PC-9 (cell line): ENCODE measurements around the gene SIK3. TPM values are rescaled to one million over a fixed set of nuclear protein-coding genes. Genes with fewer than 3 reads are reported as not detected.

ENCODE experiments used
- BruUV-seq: library from RNA; stranded (reverse); fragments of 400-500 nt; replicated peaks from 2 replicates; lab custom pipeline; 2021; lab: Mats Ljungman, UMichigan
- CTCF ChIA-PET: fragments of 300-600 bp; sonication (Branson Sonifier 250); formaldehyde crosslinking; loops from one replicate; lab custom pipeline; 2022; ENCODE audit warnings: antibody characterized with exemption; lab: Charles Lee
- POLR2A ChIA-PET: fragments of 300-600 bp; sonication (Branson Sonifier 250); formaldehyde crosslinking; loops from one replicate; lab custom pipeline; 2022; ENCODE audit warnings: antibody characterized with exemption; ENCODE audit not compliant: unreplicated experiment; lab: Charles Lee
- DNase-seq, 2 experiments: peaks; one replicate each; pipeline versions ENCODE4 v3.0.0 to v3.0.0-alpha.2; 2015 to 2022; ENCODE audit warnings: mixed read lengths in 1 of 2
- H2AFZ ChIP-seq: fragments of 200-600 bp; sonication (generic); 2 replicates; pipeline ENCODE4 v1.8.1; 2017; ENCODE audit warnings: antibody characterized with exemption
- H3F3A ChIP-seq: fragments of 200-600 bp; sonication (generic); 2 replicates; pipeline ENCODE4 v1.8.1; 2017; ENCODE audit warnings: antibody characterized with exemption, mild to moderate bottlenecking, low read depth; ENCODE audit not compliant: insufficient read depth
- H3K27ac ChIP-seq: fragments of 200-600 bp; sonication (generic); 2 replicates; pipeline ENCODE4 v1.6.1; 2016; ENCODE audit warnings: mixed run types
- H3K27me3 ChIP-seq: fragments of 200-600 bp; sonication (generic); 2 replicates; pipeline ENCODE4 v1.6.1; 2016; ENCODE audit warnings: low read depth, mixed run types; ENCODE audit not compliant: insufficient read depth
- H3K36me3 ChIP-seq: fragments of 200-600 bp; sonication (generic); 2 replicates; pipeline ENCODE4 v1.6.1; 2016; ENCODE audit warnings: low read depth, mixed run types
- H3K4me1 ChIP-seq: fragments of 200-600 bp; sonication (generic); replicated peaks from 2 replicates; pipeline ENCODE4 v1.6.1; 2016; ENCODE audit warnings: mixed run types; ENCODE audit not compliant: insufficient read depth
- H3K4me2 ChIP-seq: fragments of 200-600 bp; sonication (generic); 2 replicates; pipeline ENCODE4 v1.6.1; 2017; ENCODE audit warnings: mixed run types
- H3K4me3 ChIP-seq: fragments of 200-600 bp; sonication (generic); 2 replicates; pipeline ENCODE4 v1.6.1; 2016; ENCODE audit warnings: mixed run types
- H3K79me2 ChIP-seq: fragments of 200-600 bp; sonication (generic); 2 replicates; pipeline ENCODE4 v1.6.1; 2017; ENCODE audit warnings: low read depth, mixed run types
- H3K9me2 ChIP-seq: fragments of 200-600 bp; sonication (generic); 2 replicates; pipeline ENCODE4 v1.8.1; 2017; ENCODE audit warnings: mild to moderate bottlenecking; ENCODE audit not compliant: insufficient read depth
- H3K9me3 ChIP-seq: fragments of 200-600 bp; sonication (generic); 2 replicates; pipeline ENCODE4 v1.8.1; 2016; ENCODE audit warnings: low read depth; ENCODE audit not compliant: insufficient read depth
- H4K20me1 ChIP-seq: fragments of 200-600 bp; sonication (generic); 2 replicates; pipeline ENCODE4 v1.8.1; 2017; ENCODE audit not compliant: insufficient read depth
- EZH2 ChIP-seq: fragments of 200-600 bp; sonication (generic); IDR thresholded peaks from 2 replicates; pipeline ENCODE4 v1.8.0; 2017; ENCODE audit warnings: antibody characterized with exemption, low read depth
- intact Hi-C: fragments of 100-400 bp; cut with micrococcal nuclease; formaldehyde crosslinking; loops from one replicate; pipeline ENCODE4 v1.10.0; 2022; ENCODE audit not compliant: unreplicated experiment
- total RNA-seq: library from RNA; stranded (reverse); gene quantifications from 2 replicates; pipeline ENCODE4 v1.2.3, GENCODE V29; 2021
- TF ChIP-seq, protein P1 (sequence below): fragments of 200-600 bp; sonication (generic); conservative IDR thresholded peaks from 2 replicates; pipeline ENCODE4 v1.6.1; 2017; ENCODE audit warnings: mixed run types, antibody characterized with exemption, mild to moderate bottlenecking, moderate library complexity

The SIK3 gene
- total RNA-seq, 1 experiment from 2014 or later: 30.2 TPM

DNA sequence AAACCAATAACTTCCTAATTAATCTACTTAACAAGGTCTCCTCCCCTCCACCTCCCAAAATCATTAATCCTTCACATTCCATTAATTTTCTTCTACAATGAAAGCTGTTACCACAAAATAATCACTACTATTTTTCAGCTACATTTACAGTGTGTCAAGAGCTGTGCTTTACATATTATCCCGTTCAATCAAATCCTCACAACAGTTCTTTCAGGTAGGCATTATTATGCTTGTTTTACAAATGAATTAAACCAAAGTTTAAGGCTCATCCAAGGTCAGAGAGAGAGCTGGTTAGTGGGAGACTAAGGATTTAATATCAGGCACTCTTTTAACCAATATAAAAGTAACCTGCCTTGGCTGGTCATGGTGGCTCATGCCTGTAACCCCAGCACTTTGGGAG, 107.4 kb downstream of the SIK3 start:
- no peak overlapping the region for H3K4me2 ChIP-seq
- intact Hi-C loops: no loop called here
- POLR2A ChIA-PET: interaction anchor here (0.7 kb wide), 1 partner anchor 186 kb away, joined by 3 read pairs; no protein-coding TSS in a partner anchor

DNA sequence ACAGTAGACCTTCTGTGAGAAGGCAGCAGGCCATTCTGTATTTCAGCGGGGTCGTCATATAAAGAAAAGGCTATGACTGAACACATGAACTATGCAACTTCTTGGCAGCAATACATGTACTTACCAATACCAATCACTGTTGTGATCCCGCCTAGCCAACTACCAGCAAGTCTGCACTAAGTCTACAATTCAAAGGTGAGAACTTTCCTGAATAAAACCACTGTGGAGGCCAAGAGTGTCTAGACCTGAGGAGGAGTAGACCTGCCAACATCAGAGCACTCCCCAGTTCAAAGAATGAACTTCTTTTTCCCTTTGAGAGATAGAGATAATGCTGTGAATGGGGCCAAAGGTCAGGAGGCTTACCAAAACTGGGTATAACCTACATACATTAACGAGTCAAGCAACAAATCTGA, 108.2 kb downstream of the SIK3 start:
- no peaks in the 10 kb centered on the region for H3K9me3 ChIP-seq
- CTCF ChIA-PET: no interaction called here
- no peaks in the 10 kb centered on the region for H3K27me3 ChIP-seq
- H3K36me3 ChIP-seq: no peaks in the 10 kb centered on the region
- H3K79me2 ChIP-seq: peaks cover 38% of the 10 kb centered on the region
- BruUV-seq: no TSS peak
- POLR2A ChIA-PET: no interaction called here
- intact Hi-C loops: no loop called here
- H3K9me2 ChIP-seq: no peaks in the 10 kb centered on the region
- peaks cover 37% of the 10 kb centered on the region for H3F3A ChIP-seq
- no peak for TF ChIP-seq EZH2
- TF ChIP-seq, protein P1, sequence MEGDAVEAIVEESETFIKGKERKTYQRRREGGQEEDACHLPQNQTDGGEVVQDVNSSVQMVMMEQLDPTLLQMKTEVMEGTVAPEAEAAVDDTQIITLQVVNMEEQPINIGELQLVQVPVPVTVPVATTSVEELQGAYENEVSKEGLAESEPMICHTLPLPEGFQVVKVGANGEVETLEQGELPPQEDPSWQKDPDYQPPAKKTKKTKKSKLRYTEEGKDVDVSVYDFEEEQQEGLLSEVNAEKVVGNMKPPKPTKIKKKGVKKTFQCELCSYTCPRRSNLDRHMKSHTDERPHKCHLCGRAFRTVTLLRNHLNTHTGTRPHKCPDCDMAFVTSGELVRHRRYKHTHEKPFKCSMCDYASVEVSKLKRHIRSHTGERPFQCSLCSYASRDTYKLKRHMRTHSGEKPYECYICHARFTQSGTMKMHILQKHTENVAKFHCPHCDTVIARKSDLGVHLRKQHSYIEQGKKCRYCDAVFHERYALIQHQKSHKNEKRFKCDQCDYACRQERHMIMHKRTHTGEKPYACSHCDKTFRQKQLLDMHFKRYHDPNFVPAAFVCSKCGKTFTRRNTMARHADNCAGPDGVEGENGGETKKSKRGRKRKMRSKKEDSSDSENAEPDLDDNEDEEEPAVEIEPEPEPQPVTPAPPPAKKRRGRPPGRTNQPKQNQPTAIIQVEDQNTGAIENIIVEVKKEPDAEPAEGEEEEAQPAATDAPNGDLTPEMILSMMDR: no peak
- peaks cover 10% of the 10 kb centered on the region; the same call in 1 of the 2 replicates for H4K20me1 ChIP-seq
- peaks cover 31% of the 10 kb centered on the region for H3K4me1 ChIP-seq
- no peak overlapping the region for H3K4me2 ChIP-seq
- no peak for DNase-seq
- H3K4me3 ChIP-seq: no peak overlapping the region
- no peak overlapping the region for H3K27ac ChIP-seq
- H2AFZ ChIP-seq: no peak overlapping the region

More for the DNA sequence above, 107.4 kb downstream of the SIK3 start:
- Histone ChIP-seq H3K27ac (no peak overlapping the region), H3K9me2 (no peaks in the 10 kb centered on the region), H3K9me3 (no peaks in the 10 kb centered on the region), H3K27me3 (no peaks in the 10 kb centered on the region), H3K79me2 (peaks cover 36% of the 10 kb centered on the region), H3K4me1 (peaks cover 24% of the 10 kb centered on the region), H3K4me3 (no peak overlapping the region), H3K36me3 (no peaks in the 10 kb centered on the region), H4K20me1 (peaks cover 10% of the 10 kb centered on the region; the same call in 1 of the 2 replicates), H2AFZ (no peak overlapping the region), H3F3A (peaks cover 29% of the 10 kb centered on the region)
- no peak for DNase-seq
- TF ChIP-seq EZH2: no peak
- TF ChIP-seq, protein P1: no peak
- no TSS peak for BruUV-seq
- CTCF ChIA-PET: no interaction called here

DNA sequence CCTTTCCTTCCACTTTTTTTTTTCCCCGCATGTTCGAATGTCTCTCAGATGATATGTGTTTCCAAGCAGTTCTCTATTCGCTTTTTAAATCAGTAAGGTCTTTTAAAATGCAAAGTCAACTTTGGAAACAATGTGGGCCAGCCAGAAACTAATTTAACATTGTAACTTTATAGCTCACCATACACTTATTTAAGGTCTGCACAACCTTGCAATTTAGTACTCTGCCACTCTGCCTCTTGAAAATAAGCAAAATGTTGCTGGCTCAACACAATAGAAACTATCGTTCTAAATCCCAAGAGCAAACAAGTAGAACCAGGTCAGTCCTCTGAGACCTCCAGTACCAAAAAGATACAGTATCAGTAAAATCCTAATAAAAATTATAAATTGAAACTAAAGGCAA, 109.0 kb downstream of the SIK3 start:
- TF ChIP-seq, protein P1: no peak
- no peak for TF ChIP-seq EZH2
- Histone ChIP-seq H3K27me3 (no peaks in the 10 kb centered on the region), H2AFZ (no peak overlapping the region), H3K27ac (no peak overlapping the region), H4K20me1 (peaks cover 16% of the 10 kb centered on the region), H3F3A (peaks cover 40% of the 10 kb centered on the region), H3K9me2 (no peaks in the 10 kb centered on the region), H3K79me2 (peaks cover 45% of the 10 kb centered on the region), H3K36me3 (no peaks in the 10 kb centered on the region), H3K4me3 (no peak overlapping the region), H3K9me3 (no peaks in the 10 kb centered on the region), H3K4me1 (peaks cover 40% of the 10 kb centered on the region), H3K4me2 (no peak overlapping the region)
- POLR2A ChIA-PET: no interaction called here
- no peak for DNase-seq
- intact Hi-C loops: loop anchor here (10.0 kb wide), 1 partner anchor 106 kb away; the partner anchor contains the start of gene SIK3
- CTCF ChIA-PET: no interaction called here
- no TSS peak for BruUV-seq
